Coronary artery (tissue), 2 donors: ENCODE measurements around the gene CD44.
A peak's percentile ranks its signal among the peaks of the same experiment; 100 is the strongest.

Source experiments
- DNase-seq: peaks from one replicate; pipeline ENCODE4 v3.0.0-alpha.2; 2017; ENCODE audit warnings: low spot score
- H3K27ac ChIP-seq, 2 donors: fragments of 200-600 bp; sonication (generic); one replicate each; pipeline ENCODE4 v1.5.1; 2016 to 2019
- H3K4me3 ChIP-seq: fragments of 200-600 bp; sonication (generic); 2 replicates; pipeline ENCODE4 v1.5.1; 2016; ENCODE audit warnings: mild to moderate bottlenecking, moderate library complexity
- CTCF ChIP-seq: fragments of 200-600 bp; sonication (generic); IDR thresholded peaks from one replicate; pipeline ENCODE4 v1.5.1; 2019; ENCODE audit warnings: antibody characterized with exemption

CD44 gene

GRCh38 chr11:35241083-35241482, 102.1 kb downstream of the CD44 start:
- no peak for DNase-seq
- Histone ChIP-seq H3K27ac (no peak overlapping the region), H3K4me3 (no peak overlapping the region)
- TF ChIP-seq CTCF: no peak

GRCh38 chr11:35241531-35241930, 102.6 kb downstream of the CD44 start:
- H3K4me3 ChIP-seq: no peak overlapping the region
- no peak for DNase-seq
- H3K27ac ChIP-seq: no peak overlapping the region
- no peak for TF ChIP-seq CTCF

- TF ChIP-seq CTCF: no peak
- DNase-seq: no peak
- Histone ChIP-seq H3K4me3 (no peak overlapping the region), H3K27ac (no peak overlapping the region)
Observed at GRCh38 chr11:35242412-35243242, 103.7 kb downstream of the CD44 start.

GRCh38 chr11:35243774-35244173, 104.8 kb downstream of the CD44 start:
- no peak for DNase-seq
- no peak overlapping the region for H3K4me3 ChIP-seq
- H3K27ac ChIP-seq: no peak overlapping the region
- no peak for TF ChIP-seq CTCF

GRCh38 chr11:35245056-35245455, 106.1 kb downstream of the CD44 start:
- DNase-seq: no peak
- Histone ChIP-seq H3K4me3 (no peak overlapping the region), H3K27ac (no peak overlapping the region)
- TF ChIP-seq CTCF: no peak

- no peak for TF ChIP-seq CTCF
- Histone ChIP-seq H3K4me3 (no peak overlapping the region), H3K27ac (peak overlapping the region; percentile 77 to 89)
- DNase-seq: no peak
Observed at GRCh38 chr11:35245786-35246185, 106.8 kb downstream of the CD44 start.

GRCh38 chr11:35246745-35247144, 107.8 kb downstream of the CD44 start:
- peak overlapping the region; percentile 77 to 89 for H3K27ac ChIP-seq
- DNase-seq: no peak
- TF ChIP-seq CTCF: no peak
- no peak overlapping the region for H3K4me3 ChIP-seq
